Dedifferentiated amniotic fluid mesenchymal stem cell (primary cell): ENCODE measurements around the gene LLGL2.

Source experiments
- DNase-seq: peaks from one replicate; pipeline ENCODE4 v3.0.0-alpha.2; 2016; ENCODE audit errors: extremely low spot score

LLGL2 gene

DNA sequence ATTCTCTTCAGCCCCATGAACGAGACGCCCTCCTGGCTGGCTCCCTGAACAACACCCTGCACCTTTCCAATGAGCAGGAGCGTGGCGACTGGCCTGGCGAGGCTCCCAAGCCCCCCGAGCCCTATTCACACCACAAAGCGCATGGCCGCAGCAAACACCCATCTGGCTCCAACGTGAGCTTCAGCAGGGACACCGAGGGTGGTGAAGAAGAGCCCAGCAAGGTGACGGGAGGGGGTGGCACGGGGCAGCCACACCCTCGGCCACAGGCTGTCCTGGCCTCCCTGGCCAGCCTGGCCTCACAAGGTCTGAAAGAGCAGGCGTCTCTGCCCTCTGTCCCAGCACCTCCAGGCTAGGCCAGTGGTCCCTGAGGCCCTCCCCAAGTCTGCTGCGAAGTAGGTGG is 33.8 kb upstream of the LLGL2 start:
- no peak for DNase-seq

DNA sequence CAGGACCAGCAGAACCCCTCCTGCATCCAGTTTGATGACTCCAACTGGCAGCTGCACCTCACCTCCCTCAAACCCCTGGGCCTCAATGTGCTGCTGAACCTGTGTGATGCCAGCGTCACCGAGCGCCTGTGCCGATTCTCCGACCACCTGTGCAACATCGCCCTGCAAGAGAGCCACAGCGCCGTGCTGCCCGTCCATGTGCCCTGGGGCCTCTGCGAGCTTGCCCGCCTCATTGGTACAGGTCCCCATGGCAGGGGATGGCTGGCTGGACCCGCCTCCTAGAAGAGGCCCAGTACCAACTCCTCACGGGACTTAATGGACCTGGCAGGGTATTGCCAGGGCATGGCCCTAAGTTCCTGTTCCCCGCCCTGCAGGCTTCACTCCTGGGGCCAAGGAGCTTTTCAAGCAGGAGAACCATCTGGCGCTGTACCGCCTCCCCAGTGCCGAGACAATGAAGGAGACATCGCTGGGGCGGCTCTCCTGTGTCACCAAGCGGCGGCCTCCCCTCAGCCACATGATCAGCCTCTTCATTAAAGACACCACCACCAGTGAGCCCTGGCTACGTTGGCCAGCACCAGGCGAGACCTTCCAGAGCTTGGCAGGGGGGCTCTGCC is 32.8 kb upstream of the LLGL2 start:
- no peak for DNase-seq

GRCh38 chr17:75493476-75494129 is 31.9 kb upstream of the LLGL2 start:
- DNase-seq, result no peak

GRCh38 chr17:75494326-75494877 is 31.1 kb upstream of the LLGL2 start:
- no peak for DNase-seq

- DNase-seq, result no peak
These were observed 29.5 kb upstream of the LLGL2 start for GRCh38 chr17:75496005-75496404.

DNA sequence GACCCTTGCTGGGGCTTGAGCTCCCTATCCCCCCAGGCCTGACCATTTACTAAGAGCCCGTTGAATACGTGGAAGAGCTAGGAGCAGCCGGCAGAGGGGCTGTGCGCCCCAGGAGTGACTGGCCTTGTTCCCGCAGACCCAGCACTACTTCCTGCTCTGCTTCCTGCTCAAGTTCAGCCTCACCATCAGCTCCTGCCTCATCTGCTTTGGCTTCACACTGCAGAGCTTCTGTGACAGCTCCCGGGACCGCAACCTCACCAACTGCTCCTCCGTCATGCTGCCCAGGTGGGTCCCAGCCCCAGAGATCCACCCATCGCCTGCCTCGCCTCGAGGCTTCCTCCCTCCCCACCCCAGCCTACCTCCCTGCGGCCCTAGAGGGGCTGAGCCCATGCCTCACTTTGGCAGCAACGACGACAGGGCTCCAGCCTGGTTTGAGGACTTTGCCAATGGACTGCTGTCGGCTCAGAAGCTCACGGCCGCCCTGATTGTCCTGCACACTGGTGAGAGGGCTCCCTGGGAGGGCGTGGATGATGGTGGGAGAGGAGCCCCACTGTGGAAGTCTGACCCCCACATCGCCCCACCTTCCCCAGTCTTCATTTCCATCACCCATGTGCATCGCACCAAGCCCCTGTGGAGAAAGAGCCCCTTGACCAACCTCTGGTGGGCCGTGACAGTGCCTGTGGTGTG is 27.3 kb upstream of the LLGL2 start:
- DNase-seq, result no peak

DNA sequence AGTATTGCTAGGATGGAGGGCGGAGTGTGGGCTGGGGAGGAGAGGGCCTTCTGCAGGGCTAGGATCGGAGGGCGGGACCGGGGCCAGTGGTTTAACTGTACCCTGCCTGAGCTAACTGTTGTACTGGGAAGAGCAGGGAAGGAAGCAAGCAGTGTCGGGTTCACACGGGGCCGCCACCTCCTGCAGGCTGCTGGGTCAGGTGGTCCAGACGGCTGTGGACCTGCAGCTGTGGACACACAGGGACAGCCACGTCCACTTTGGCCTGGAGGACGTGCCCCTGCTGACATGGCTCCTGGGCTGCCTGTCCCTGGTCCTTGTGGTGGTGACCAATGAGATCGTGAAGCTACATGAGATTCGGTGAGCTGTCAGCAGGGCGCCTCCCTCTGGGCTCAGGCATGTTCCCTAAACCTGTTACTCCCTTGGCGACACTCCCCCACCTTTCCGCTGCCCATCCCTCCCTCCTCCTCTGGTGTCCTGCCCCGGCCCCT is 26.7 kb upstream of the LLGL2 start:
- no peak for DNase-seq

GRCh38 chr17:75499313-75500022 is 26.0 kb upstream of the LLGL2 start:
- DNase-seq, result no peak

GRCh38 chr17:75500419-75501216 is 24.9 kb upstream of the LLGL2 start:
- DNase-seq, result no peak

DNA sequence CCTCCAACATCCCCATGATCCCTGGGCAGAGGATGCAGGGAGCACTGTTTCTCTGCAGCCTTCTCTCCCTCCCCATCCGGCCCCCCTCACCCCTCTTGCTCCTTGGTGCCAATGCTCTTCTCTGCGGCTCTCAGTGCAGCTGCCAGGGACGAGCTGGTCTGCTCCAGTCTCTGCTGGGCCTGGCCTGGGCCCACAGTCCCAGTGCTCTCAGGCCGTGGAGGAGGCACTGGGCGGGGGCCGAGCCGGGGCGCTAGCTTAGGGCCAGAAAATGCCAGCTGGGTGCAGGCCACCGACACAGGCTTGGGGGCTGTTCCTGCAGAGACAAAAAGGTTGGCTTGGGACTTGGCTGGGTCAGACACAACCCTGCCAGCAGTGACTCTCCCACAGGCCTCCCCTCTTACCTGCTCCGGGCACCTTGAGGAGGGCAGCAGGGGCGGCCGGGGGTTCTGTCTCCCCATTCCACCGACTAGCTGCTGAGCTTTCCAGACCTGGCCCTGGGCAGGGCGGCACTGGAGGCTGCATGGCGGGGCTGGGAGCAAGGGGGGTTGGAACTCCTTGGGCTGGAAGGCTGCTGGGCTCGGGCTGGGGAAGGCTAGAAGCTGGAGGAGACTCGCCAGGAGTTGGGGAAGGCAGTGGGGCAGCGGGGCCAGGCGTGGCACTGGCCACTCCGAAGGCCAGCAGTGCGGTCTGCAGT is 24.0 kb upstream of the LLGL2 start:
- no peak for DNase-seq

DNA sequence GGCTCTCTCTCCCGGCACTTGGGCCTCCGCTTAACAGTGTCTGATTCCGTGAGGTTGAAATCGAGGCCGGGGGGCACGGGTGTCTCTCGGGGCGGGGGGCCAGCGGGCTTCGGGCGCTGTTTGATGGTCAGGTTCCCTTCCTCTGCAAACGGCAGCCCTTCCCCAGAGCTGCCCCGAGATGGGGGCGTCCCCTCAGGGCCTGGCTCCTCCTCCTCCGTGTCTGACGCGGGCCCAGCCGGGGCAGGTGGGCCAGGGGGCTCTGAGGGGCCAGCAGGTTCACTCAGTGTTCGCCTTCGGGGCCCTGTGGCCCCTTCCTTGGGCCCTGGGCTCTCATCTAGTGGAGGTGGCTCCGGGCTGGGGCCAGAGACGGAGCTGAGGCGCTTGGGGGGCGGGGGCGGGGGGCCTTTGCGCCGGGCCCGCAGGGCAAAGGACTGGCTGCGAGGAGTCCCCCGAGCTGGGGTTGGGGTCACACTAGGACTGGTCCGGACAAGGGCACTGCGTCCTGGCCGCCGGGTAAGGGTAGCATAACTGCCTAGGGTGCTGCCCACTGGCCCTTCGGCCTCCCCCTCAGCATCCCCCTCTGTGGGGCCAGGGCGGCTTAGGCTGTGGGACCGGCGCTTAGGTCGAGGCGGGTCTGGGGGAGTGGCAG is 23.3 kb upstream of the LLGL2 start:
- DNase-seq, result no peak

DNA sequence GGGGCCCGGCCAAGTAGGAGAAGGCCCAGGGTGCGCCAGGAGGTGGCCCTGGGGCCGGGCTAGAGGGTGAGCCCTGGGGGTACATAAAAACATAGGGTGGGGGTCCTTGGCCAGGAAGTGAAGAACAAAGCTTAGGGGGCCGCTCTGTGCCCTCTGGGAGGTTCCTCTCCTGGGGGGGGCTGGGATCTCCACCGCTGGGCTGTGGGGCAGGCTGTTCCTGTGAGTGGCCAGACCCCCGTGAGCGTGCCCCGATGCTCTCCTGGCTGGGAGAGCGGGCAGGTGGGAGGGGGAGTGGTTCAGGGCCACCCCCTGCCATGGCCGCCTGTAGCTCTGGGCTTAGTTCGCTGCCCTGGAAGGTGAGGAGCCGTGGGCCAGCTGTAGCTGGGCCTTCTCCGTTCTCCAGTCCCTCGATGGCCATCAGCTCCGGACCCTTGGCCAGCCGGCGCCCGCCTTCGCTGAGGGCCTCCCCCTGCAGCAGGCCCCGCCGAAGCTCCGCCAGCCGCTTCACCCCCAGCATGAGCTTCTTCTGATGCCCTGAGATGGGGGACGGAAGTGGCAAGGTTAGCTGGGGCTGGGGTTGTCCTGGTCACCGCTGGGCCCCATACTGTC is 22.7 kb upstream of the LLGL2 start:
- DNase-seq, result no peak

GRCh38 chr17:75503337-75503950 is 22.1 kb upstream of the LLGL2 start:
- DNase-seq, result no peak

- DNase-seq, result no peak
These were observed 21.5 kb upstream of the LLGL2 start for GRCh38 chr17:75503976-75504346.

GRCh38 chr17:75504347-75505151 is 20.9 kb upstream of the LLGL2 start:
- DNase-seq, result no peak

- no peak for DNase-seq
These were observed 20.4 kb upstream of the LLGL2 start for GRCh38 chr17:75505152-75505409.

GRCh38 chr17:75505640-75506039 is 19.9 kb upstream of the LLGL2 start:
- no peak for DNase-seq

DNA sequence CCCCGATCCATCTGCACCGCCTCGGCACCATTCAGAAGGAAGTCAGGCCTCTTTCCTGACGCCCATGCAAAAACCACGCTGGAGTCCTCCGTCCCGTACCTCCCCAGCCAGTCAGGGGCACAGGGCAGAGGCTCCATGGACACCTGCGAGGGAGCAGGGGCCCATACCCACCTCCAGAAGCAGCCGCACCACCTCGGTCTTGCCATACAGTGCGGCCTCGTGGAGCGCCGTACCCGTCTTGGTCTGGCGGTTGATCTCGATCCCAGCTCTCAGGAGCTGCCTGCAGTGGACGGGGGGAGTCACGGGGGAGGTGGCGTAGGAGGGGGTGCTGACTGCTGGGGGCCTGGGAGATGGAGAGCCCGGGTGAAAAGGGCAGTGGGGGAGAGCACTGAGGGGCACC is 19.4 kb upstream of the LLGL2 start:
- DNase-seq, result no peak

DNA sequence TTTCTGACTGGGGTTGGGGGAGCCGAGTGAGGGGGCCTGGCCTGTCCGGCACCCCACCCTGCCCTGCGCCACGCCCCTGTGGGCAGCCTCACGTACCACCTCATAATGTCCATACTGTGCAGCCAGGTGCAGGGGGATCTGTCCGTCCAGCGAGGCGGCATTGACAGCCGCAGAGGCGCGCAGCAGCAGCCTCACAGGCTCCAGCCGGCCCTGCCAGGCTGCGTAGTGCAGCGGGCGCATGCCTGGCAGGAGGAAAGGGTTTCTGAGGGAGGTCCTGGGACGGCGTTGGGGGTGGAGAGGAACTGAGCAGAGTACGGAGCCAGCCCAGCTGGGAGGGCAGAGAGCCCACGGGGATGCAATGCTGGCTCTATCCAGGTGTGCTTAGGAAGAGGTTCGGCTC is 18.6 kb upstream of the LLGL2 start:
- no peak for DNase-seq
